ENCODE results near the gene ALAS1. TPM values are rescaled to one million over a fixed set of nuclear protein-coding genes. Genes with fewer than 3 reads are reported as not detected.

The ALAS1 gene
- total RNA-seq, 1 experiment from 2014 or later: 89.4 TPM

DNA sequence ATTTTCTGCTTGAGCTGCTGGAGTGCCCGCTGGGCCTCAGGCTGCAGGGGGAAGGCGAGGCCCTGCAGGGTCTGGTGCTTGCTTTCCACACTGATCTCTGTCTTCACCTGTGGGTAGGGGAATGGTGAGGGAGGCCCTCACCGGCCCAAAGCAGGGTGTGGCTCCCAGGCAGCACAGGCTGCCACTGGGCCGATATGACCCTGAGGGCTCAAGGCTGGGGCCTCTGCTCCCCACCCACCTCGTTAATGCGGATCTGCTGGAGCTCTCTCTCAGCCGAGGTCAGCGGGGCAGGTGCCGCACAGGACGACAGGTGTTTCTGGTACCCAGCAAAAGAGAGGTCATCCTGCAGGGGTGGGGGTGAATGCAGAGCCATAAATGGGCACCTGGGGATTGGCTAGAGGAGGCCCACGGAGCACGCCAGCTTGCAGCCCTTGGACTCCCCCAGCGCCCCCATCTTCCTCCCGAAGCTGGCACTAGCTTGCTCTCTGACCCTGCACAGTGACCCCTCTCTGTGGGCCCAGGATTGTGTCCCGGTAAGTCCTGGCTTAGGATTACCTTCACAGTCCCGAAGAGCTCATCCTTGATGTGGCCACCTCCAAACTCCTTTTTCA lies 33.0 kb downstream of the ALAS1 start:
- TF ChIP-seq SIN3A (IDR thresholded peaks at IDR 0.05; ENCODE audit: borderline replicate concordance, insufficient read depth, low read depth, low read length): no peak
- TF ChIP-seq POLR2AphosphoS5 (IDR thresholded peaks at IDR 0.05; ENCODE audit: low read depth, low read length): no peak
- TF ChIP-seq, protein P1, sequence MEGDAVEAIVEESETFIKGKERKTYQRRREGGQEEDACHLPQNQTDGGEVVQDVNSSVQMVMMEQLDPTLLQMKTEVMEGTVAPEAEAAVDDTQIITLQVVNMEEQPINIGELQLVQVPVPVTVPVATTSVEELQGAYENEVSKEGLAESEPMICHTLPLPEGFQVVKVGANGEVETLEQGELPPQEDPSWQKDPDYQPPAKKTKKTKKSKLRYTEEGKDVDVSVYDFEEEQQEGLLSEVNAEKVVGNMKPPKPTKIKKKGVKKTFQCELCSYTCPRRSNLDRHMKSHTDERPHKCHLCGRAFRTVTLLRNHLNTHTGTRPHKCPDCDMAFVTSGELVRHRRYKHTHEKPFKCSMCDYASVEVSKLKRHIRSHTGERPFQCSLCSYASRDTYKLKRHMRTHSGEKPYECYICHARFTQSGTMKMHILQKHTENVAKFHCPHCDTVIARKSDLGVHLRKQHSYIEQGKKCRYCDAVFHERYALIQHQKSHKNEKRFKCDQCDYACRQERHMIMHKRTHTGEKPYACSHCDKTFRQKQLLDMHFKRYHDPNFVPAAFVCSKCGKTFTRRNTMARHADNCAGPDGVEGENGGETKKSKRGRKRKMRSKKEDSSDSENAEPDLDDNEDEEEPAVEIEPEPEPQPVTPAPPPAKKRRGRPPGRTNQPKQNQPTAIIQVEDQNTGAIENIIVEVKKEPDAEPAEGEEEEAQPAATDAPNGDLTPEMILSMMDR (IDR thresholded peaks at IDR 0.05): no peak
- TF ChIP-seq, protein P2, sequence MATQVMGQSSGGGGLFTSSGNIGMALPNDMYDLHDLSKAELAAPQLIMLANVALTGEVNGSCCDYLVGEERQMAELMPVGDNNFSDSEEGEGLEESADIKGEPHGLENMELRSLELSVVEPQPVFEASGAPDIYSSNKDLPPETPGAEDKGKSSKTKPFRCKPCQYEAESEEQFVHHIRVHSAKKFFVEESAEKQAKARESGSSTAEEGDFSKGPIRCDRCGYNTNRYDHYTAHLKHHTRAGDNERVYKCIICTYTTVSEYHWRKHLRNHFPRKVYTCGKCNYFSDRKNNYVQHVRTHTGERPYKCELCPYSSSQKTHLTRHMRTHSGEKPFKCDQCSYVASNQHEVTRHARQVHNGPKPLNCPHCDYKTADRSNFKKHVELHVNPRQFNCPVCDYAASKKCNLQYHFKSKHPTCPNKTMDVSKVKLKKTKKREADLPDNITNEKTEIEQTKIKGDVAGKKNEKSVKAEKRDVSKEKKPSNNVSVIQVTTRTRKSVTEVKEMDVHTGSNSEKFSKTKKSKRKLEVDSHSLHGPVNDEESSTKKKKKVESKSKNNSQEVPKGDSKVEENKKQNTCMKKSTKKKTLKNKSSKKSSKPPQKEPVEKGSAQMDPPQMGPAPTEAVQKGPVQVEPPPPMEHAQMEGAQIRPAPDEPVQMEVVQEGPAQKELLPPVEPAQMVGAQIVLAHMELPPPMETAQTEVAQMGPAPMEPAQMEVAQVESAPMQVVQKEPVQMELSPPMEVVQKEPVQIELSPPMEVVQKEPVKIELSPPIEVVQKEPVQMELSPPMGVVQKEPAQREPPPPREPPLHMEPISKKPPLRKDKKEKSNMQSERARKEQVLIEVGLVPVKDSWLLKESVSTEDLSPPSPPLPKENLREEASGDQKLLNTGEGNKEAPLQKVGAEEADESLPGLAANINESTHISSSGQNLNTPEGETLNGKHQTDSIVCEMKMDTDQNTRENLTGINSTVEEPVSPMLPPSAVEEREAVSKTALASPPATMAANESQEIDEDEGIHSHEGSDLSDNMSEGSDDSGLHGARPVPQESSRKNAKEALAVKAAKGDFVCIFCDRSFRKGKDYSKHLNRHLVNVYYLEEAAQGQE (IDR thresholded peaks at IDR 0.05; ENCODE audit: insufficient read depth in 1 of 2, low read depth in 2 of 2, low read length in 1 of 2): no peak
- TF ChIP-seq TCF7L2 (IDR thresholded peaks at IDR 0.05; ENCODE audit: low read depth, low read length): no peak
- no peak; the same call in 1 of the 2 replicates for ATAC-seq
- no TSS peak for BruUV-seq (replicated peaks)
- POLR2A ChIA-PET: no interaction called here
- Histone ChIP-seq H3K27ac (ENCODE audit: low read length) (no peak overlapping the region), H3K4me1 (ENCODE audit: control insufficient read depth, insufficient read depth, low read length) (no peaks in the 10 kb centered on the region), H3K36me3 (ENCODE audit: control insufficient read depth, insufficient read depth, low read length) (no peaks in the 10 kb centered on the region), H3K27me3 (ENCODE audit: control insufficient read depth, insufficient read depth, low read length) (no peaks in the 10 kb centered on the region), H3K4me3 (ENCODE audit: low read depth in 2 of 2, low read length in 2 of 2) (no peak overlapping the region), H3K9me3 (ENCODE audit: control insufficient read depth, insufficient read depth, low read depth, low read length) (no peaks in the 10 kb centered on the region)
- intact Hi-C loops (cut with micrococcal nuclease; ENCODE audit: unreplicated experiment) (loop anchor here (10.0 kb wide), 1 partner anchor 104 kb away; no protein-coding TSS in a partner anchor), in situ Hi-C loops (cut with HindIII; ENCODE audit: low pct_unique_long_range_greater_than_20kb, low sequenced_read_pairs) (no loop called here)
- DNase-seq (ENCODE audit: low read depth, low spot score): no peak
- CTCF ChIA-PET: interaction anchor here (0.6 to 1.4 kb wide), 3 partner anchors 8 to 18 kb away, joined by 3 read pairs; no protein-coding TSS in a partner anchor

DNA sequence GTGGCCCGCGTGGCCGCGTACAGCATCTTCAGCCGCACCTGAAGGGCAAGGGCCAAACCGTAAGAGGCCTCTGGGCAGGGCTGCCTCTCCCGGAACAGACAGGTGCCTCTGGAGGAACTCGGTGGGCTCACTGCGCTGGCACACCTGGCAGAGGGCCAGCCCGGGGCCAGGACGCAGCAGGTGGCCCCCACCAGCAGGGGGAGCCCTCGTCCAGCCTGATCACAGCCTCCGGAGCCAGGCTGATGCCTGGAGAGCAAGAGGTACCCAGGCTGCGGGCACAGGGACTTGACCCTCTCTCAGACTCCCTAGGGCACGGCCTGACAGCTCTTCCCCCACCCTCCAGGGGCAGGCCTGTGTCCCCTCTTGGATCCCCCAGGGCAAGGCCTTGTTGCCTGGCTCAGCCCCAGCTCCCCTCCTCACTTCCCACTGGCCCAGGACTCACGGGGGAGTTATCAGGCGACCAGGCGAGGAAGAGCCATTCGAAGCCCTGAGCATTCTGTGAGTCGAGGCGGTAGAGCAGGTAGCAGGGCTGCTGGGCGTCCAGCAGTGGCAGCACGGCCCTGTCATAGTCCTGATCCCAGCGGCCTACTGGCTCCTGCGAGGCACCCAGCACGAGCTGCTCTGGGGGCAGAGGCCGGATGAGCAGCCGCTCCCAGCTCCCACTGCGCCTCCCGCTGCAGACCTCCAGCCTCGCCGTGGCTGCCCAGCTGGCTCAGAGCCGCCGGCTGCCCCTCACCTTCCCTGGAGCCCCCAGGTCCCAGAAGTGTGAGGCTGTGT lies 33.7 kb downstream of the ALAS1 start:
- POLR2A ChIA-PET: no interaction called here
- CTCF ChIA-PET: interaction anchor here (0.6 to 1.4 kb wide), 5 partner anchors 9 to 180 kb away, joined by 3 to 4 read pairs (median 3); no protein-coding TSS in a partner anchor

More for the DNA sequence above, 33.7 kb downstream of the ALAS1 start:
- intact Hi-C loops (cut with micrococcal nuclease; ENCODE audit: unreplicated experiment) (loop anchor here (10.0 kb wide), 1 partner anchor 103 kb away; no protein-coding TSS in a partner anchor), in situ Hi-C loops (cut with HindIII; ENCODE audit: low pct_unique_long_range_greater_than_20kb, low sequenced_read_pairs) (no loop called here)
- DNase-seq (ENCODE audit: low read depth, low spot score) (no peak), ATAC-seq (peak; percentile 80)
- H3K27ac ChIP-seq (ENCODE audit: low read length): no peak overlapping the region
- H3K36me3 ChIP-seq (ENCODE audit: control insufficient read depth, insufficient read depth, low read length): no peaks in the 10 kb centered on the region
- H3K4me3 ChIP-seq (ENCODE audit: low read depth in 2 of 2, low read length in 2 of 2): no peak overlapping the region
- H3K4me1 ChIP-seq (ENCODE audit: control insufficient read depth, insufficient read depth, low read length): peaks cover 5% of the 10 kb centered on the region
- H3K9me3 ChIP-seq (ENCODE audit: control insufficient read depth, insufficient read depth, low read depth, low read length): no peaks in the 10 kb centered on the region
- H3K27me3 ChIP-seq (ENCODE audit: control insufficient read depth, insufficient read depth, low read length): no peaks in the 10 kb centered on the region
- no peak for TF ChIP-seq POLR2AphosphoS5 (IDR thresholded peaks at IDR 0.05; ENCODE audit: low read depth, low read length)
- TF ChIP-seq, protein P1 (IDR thresholded peaks at IDR 0.05): peak; percentile 91
- BruUV-seq (replicated peaks): no TSS peak
